ENCODE data around the gene LRRC70.

Gene LRRC70

DNA sequence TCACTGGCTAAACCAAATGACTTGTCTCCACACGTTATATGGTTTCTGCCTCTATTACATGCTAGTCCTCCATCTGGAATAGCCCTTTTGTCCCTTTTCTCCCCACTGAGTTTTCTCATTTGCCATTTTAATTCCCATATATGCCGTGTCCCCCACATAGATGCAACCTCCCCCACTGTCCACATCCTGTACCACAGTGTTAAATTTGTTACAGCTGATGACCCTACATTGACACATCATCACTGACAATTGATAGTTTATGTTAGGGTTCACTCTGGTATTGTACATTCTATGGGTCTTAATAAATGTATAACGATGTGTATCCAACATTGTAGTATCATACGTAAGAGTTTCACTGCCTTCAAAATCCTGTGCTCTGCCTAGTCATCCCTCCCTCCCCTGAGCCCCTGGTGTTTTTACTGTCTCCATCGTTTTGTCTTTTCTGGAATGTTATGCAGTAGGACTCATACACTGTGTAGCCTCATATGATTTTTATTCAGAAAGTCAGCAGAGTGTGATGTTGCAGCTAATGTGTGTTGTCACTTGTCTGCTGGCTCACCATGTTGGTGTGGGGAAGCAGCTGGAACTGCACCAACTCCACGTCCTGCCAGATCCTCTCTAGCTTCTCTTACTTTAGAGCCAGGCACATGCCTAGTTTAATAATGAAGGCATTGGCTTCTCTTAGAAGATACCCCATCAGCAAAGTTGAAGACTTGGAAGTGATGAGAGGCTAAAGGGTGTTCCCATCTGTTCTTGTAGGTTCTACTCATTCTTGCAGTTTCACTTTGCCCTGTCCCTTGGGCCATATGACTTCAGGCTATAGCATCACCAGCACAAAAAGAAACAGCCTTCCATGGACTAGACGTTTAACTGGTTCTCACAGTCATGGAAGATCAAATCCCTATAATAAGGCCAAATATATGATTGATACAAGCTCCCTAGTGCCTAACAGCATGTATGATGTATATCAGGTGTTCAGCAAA lies 30.2 kb downstream of the LRRC70 start:
- Histone ChIP-seq H3F3A (ENCODE audit: insufficient read depth) (no peaks in the 10 kb centered on the region), H3K36me3 (ENCODE audit: low read length) (no peaks in the 10 kb centered on the region), H3K79me2 (ENCODE audit: insufficient read depth, low read length) (no peaks in the 10 kb centered on the region), H3K4me3 (ENCODE audit: insufficient read depth, low read length, poor library complexity, severe bottlenecking) (no peak overlapping the region), H3K9me3 (ENCODE audit: insufficient read depth, low read length) (no peaks in the 10 kb centered on the region), H3K4me2 (ENCODE audit: low read depth, low read length, poor library complexity, severe bottlenecking) (no peak overlapping the region), H4K20me1 (ENCODE audit: low read depth, low read length) (no peaks in the 10 kb centered on the region), H2AFZ (ENCODE audit: low read depth, low read length, severe bottlenecking) (no peak overlapping the region), H3K9ac (ENCODE audit: low read length) (no peak overlapping the region), H3K9me2 (replicated peaks; ENCODE audit: insufficient read depth, low read length) (no peaks in the 10 kb centered on the region), H3K27me3 (ENCODE audit: low read length) (no peaks in the 10 kb centered on the region), H3K27ac (ENCODE audit: low read depth, low read length) (no peak overlapping the region)
- TF ChIP-seq EZH2phosphoT487 (conservative IDR thresholded peaks at IDR 0.05; ENCODE audit: low read length), result no peak
- TF ChIP-seq CTCF (IDR thresholded peaks at IDR 0.05; ENCODE audit: insufficient read depth, low read length, poor library complexity, severe bottlenecking), result no peak

GRCh38 chr5:62614355-62614754 lies 35.7 kb downstream of the LRRC70 start:
- Histone ChIP-seq H4K20me1 (ENCODE audit: low read depth, low read length) (no peaks in the 10 kb centered on the region), H3K36me3 (ENCODE audit: low read length) (no peaks in the 10 kb centered on the region), H3K9me3 (ENCODE audit: insufficient read depth, low read length) (no peaks in the 10 kb centered on the region), H3K9ac (ENCODE audit: low read length) (no peak overlapping the region), H3K27me3 (ENCODE audit: low read length) (no peaks in the 10 kb centered on the region), H2AFZ (ENCODE audit: low read depth, low read length, severe bottlenecking) (no peak overlapping the region), H3F3A (ENCODE audit: insufficient read depth) (no peaks in the 10 kb centered on the region; the same call in 1 of the 2 replicates), H3K4me2 (ENCODE audit: low read depth, low read length, poor library complexity, severe bottlenecking) (no peak overlapping the region), H3K79me2 (ENCODE audit: insufficient read depth, low read length) (no peaks in the 10 kb centered on the region), H3K9me2 (replicated peaks; ENCODE audit: insufficient read depth, low read length) (no peaks in the 10 kb centered on the region), H3K4me3 (ENCODE audit: insufficient read depth, low read length, poor library complexity, severe bottlenecking) (no peak overlapping the region), H3K27ac (ENCODE audit: low read depth, low read length) (no peak overlapping the region)
- no peak for TF ChIP-seq EZH2phosphoT487 (conservative IDR thresholded peaks at IDR 0.05; ENCODE audit: low read length)
- TF ChIP-seq CTCF (IDR thresholded peaks at IDR 0.05; ENCODE audit: insufficient read depth, low read length, poor library complexity, severe bottlenecking), result no peak

GRCh38 chr5:62616615-62617277 lies 38.1 kb downstream of the LRRC70 start:
- Histone ChIP-seq H4K20me1 (ENCODE audit: low read depth, low read length) (no peaks in the 10 kb centered on the region), H2AFZ (ENCODE audit: low read depth, low read length, severe bottlenecking) (no peak overlapping the region), H3K79me2 (ENCODE audit: insufficient read depth, low read length) (no peaks in the 10 kb centered on the region), H3F3A (ENCODE audit: insufficient read depth) (no peaks in the 10 kb centered on the region; the same call in 1 of the 2 replicates), H3K36me3 (ENCODE audit: low read length) (no peaks in the 10 kb centered on the region), H3K9me2 (replicated peaks; ENCODE audit: insufficient read depth, low read length) (no peaks in the 10 kb centered on the region), H3K4me3 (ENCODE audit: insufficient read depth, low read length, poor library complexity, severe bottlenecking) (no peak overlapping the region), H3K9me3 (ENCODE audit: insufficient read depth, low read length) (no peaks in the 10 kb centered on the region), H3K4me2 (ENCODE audit: low read depth, low read length, poor library complexity, severe bottlenecking) (no peak overlapping the region), H3K27me3 (ENCODE audit: low read length) (no peaks in the 10 kb centered on the region), H3K9ac (ENCODE audit: low read length) (no peak overlapping the region), H3K27ac (ENCODE audit: low read depth, low read length) (no peak overlapping the region)
- no peak for TF ChIP-seq CTCF (IDR thresholded peaks at IDR 0.05; ENCODE audit: insufficient read depth, low read length, poor library complexity, severe bottlenecking)
- no peak for TF ChIP-seq EZH2phosphoT487 (conservative IDR thresholded peaks at IDR 0.05; ENCODE audit: low read length)
